SK-MEL-5 (cell line): ENCODE results near the gene CACNA2D1. TPM values are rescaled to one million over a fixed set of nuclear protein-coding genes. Genes with fewer than 3 reads are reported as not detected.

Source experiments
- DNase-seq: peaks from one replicate; pipeline ENCODE4 v3.0.0-alpha.2; 2016; ENCODE audit warnings: low read depth, low spot score
- in situ Hi-C: cut with HindIII; loops from 2 replicates; pipeline ENCODE4 v1.10.0; 2016; ENCODE audit warnings: low sequenced_read_pairs, high pct_unique_total_duplicates, low pct_unique_long_range_greater_than_20kb
- total RNA-seq: library from RNA; depleted of rRNA; stranded (reverse); fragments of >200 nt; shearing (Covaris generic); gene quantifications from 2 replicates; pipeline ENCODE4 v1.2.3, GENCODE V29; 2014

CACNA2D1 gene
- total RNA-seq, 1 experiment from 2014 or later = 10.3 TPM

DNA sequence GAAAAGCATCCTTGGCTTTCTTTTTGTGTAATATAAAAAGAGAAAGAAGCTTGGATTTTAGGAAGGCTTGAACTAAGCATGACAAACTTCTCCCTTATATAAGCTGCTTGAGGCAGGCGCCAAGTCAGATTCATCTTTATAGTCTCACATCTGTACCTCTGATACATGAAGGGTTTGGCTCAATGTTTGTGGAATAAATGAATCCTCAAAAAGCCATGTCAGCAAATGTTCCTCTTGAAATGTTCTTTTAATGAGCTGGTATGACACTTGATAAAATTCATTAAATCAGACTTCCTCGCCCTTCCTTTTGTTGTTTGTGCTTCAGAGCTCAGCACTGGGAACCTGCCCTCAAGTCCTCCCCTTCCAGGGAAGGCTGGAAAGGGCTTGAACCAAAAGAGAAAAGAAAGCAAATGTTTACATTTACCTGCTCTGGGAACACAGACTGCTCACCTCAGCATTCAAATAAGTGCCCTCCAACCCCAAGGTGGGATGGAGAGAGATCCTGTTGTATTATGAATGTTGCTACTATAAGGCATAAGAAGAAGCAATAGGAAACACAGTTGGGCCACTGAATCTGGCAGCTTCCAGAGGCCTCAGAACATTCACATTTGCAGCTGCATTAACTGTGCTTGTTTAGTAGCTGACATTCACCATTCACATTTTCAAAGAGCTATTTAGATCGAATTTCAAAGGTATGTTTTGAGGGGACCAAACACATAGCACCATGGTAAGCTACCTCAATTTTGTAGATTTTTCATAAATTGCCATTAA is 212.6 kb downstream of the CACNA2D1 start:
- in situ Hi-C loops = no loop called here

DNA sequence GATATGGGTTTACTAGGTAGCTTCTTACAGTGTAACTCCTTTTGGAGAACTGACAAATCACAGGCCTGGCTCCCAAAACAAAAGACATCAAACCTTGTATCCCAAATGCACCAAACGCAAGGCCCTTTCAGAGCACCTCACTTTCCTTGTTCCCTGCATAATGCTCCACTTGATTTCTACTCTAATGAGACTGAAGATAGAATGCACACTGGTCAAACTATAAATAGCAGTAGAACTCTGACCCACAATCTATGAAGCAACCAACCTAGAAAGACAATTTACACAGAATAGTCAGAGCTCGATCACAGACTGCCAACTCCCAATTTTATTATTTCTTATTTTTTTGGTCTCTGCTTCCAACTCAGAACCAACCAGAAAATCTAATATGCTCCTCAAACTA is 214.4 kb downstream of the CACNA2D1 start:
- in situ Hi-C loops = no loop called here
- no peak for DNase-seq

More for the DNA sequence above, 212.6 kb downstream of the CACNA2D1 start:
- no peak for DNase-seq

DNA sequence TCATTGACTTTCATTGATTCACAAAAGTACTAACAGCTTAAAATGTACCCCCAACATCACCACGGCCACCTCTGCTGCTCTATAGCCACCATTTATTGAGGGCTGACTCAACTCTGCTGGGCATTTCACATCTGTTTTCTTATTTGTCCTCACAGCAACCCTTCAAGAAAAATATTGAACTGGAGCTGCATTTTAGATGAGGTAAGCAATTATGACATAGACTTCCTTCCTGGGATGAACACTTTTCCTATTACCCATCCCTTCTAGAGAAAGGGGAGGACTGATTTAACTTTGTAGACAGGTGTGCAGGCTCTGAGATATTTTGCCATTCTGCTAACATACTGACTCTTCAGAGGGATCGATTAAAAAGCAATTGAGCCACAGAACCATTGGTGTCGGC is 217.4 kb downstream of the CACNA2D1 start:
- in situ Hi-C loops = no loop called here
- DNase-seq = no peak

DNA sequence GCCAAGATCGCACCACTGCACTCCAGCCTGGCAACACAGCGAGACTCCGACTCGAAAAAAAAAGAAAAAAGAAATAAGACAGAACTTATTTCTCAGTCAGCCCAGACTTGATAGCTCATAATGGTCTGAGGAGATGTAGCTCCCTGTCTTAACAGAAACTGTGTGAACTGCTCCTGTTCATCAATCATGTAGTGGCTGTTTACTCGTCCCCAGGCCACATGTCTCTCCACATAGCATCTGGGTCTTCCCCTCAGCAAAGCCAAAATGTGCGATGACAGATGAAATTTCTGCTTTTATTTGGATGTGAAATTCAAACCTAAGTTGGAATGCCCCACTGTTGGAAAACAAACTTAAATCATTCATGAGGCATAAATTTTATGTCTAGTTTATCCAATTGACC is 219.0 kb downstream of the CACNA2D1 start:
- no peak for DNase-seq
- in situ Hi-C loops = no loop called here

DNA sequence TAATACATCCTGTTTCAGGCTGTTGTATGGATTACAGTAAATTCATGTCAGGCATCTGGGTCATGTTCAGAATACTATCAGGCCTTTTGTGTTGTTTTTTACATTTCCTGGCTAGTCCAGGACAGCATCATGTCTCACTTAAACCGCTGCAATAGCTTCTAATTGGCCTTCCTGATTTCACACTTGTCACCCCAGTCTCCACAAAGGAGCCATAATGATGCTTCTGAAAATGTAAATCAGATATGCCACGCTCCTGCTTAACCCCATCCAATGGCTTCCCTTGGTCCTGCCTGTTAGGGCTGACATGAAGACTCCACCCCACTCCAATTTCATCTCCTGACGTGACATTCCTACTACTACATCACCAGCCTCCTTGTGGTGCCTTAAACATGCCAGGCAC is 220.0 kb downstream of the CACNA2D1 start:
- in situ Hi-C loops = no loop called here
- DNase-seq = no peak

DNA sequence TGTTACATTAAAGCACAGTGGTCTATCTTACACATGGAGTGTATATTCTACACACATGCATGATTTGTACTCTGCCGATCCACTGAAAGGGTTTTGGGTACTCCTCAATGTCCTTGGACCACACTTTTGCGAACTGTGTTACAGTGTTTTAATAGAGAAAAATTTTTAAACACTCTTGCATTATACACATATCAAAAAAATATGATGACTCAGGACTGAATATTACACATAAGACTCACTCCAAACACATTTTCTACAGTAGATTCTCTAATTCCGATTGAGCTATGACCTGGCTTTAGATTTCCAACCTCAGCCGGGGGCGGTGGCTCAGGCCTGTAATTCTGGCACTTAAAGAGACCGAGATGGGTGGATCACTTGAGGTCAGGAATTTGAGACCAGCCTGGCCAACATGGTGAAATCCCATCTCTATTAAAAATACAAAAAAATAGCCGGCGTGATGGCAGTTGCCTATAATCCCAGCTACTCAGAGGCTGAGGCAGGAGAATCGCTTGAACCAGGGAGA is 222.4 kb downstream of the CACNA2D1 start:
- in situ Hi-C loops = no loop called here
- DNase-seq = no peak

DNA sequence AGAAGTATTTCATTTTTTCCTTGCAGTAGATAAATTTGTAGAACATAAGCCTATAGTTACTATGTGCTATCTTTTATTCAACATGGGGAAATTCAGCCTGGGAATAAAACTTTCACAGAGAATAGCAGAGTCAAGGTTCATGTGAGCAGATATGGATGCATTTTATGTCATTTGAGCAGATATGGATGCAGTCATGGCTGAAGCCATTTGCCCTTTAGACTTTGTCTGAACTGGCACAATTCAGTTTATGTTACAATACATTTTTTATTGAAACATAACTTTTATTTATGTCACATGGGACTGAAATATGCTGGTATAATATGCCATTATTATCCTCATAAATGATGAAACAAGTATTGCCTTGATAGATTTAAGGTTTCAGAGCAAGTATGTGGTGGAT is 231.1 kb downstream of the CACNA2D1 start:
- in situ Hi-C loops = no loop called here

DNA sequence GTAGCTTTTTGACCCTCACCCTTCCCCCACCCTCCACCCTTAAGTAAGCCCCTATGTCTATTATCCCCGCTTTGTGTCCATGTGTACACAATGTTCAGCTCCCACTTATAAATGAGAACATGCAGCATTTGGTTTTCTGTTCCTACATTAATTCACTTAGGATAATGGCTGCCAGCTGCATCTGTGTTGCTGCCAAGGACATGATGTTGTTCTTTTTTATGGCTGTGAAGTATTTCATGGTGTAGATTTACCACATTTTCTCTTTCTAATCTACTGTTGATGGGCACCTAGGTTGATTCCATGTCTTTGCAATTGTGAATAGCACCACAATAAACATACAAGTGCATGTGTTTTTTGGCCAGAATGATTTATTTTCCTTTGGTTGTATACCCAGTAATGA is 232.2 kb downstream of the CACNA2D1 start:
- in situ Hi-C loops = no loop called here
- DNase-seq = no peak

More for the DNA sequence above, 231.1 kb downstream of the CACNA2D1 start:
- no peak for DNase-seq

DNA sequence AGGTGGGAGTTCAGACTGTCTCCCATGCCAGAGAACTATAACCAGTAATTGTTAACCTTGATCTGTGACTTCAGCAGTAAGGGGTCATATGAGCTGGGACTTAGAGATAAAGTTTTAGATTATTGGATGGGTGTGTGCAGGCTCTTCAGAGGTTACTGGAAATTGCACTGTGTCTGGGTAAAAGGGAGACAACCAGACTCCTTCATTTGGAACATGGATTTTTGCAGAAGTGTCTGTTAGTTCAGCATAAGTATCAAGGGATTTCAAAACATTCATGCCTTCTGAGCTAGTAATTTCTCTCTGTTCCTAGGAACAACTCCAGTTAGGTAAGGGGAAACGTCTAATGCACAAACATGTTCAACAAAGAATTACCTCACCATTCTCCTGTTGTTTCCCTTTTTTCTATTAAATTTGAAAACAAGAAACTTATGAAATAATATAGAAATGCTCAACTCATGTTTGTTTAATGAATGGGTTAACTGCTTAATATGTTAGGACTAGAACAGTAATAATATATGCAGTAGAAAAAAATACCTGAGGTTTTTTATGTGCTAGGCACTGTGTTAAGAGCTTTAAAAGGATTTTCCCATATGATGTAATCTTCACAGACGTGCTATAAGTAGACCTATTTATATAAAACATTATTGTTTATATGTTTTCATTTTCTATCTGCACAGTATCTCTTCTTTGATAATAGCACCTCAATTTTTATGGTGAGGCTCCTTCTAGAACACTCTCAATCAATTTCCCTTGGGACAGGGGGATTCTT is 233.0 kb downstream of the CACNA2D1 start:
- in situ Hi-C loops = no loop called here
- DNase-seq = peak; percentile 29

DNA sequence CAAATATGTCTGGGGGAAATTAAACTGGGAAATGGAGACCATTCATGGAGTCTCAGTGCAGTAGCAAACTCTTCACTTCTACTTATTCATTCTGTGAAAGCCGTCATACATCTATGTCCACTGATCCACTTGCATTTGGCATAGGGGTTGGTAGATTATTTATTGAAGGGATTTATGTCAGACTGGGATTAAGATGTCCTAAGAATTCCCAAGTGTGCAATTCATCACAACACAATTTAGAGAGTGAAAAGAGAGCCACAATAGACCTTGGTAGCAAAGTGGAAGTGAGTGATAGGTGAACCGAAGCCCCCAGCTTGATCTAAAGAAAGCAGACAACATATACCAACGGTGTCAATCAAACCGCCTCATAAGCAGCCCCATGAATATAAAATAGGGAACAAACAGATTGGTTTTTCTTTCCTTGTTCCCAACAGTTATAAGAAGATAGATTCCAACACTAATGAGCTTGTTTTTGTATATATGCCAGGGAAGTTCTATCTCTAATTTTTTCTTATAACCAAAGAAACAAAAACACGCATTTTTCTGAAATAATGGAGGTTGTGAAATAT is 234.3 kb downstream of the CACNA2D1 start:
- in situ Hi-C loops = no loop called here
- no peak for DNase-seq

DNA sequence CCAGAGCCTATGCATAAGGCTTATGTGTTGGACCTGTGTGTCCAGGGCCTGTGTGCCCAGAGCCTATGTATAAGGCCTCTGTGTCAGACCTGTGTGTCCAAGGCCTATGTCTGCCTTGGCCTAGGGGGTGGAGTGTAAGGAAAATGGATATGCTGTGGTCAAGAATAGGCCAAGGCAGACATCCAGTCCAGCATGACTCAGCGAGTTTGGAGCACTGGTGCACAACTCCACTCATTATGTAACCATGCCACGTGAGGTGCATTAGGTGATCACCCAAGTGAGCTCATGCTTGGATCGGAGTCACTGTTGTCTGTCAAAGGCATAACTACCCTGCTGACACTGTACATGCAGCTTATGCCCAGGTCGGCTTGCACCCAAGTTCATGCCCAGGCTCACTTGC is 238.9 kb downstream of the CACNA2D1 start:
- in situ Hi-C loops = no loop called here
- no peak for DNase-seq

DNA sequence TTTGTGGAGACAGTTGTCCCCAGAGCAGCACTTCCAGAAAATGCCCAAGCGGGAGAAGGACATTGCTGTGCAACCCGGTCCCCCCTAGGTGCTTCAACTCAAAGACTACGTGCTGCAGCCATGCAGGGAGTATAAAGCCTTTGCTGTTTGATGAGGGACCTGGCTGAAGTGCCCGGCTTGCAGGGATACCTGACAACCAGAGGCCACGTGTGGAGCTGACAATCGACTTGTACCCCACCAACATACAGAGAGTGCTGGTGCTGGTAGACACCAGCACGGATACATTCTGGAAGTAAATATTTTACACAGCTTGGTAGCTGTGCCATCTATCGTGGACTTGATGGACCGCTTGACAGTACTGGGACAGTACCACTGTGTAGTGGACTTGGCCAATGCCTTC is 240.6 kb downstream of the CACNA2D1 start:
- in situ Hi-C loops = no loop called here
- no peak for DNase-seq

DNA sequence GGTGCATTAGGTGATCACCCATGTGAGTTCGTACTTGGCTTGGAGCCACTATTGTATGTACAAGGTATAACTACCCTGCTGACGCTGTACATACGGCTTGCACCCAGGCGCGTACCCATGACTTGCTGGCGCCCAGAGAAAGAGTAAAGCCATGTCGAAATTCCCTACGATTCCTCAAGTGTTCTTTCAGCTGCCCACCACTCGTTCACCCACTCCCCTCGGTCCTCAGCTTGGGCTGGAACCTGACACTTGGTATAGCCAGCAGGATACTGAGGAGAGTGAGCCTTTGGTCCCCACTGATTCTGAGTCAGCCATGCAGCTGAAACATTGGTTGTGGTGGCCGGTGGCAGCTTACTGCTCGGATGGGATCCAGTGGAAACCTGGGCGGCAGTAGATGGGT is 241.5 kb downstream of the CACNA2D1 start:
- DNase-seq = no peak
- in situ Hi-C loops = no loop called here

DNA sequence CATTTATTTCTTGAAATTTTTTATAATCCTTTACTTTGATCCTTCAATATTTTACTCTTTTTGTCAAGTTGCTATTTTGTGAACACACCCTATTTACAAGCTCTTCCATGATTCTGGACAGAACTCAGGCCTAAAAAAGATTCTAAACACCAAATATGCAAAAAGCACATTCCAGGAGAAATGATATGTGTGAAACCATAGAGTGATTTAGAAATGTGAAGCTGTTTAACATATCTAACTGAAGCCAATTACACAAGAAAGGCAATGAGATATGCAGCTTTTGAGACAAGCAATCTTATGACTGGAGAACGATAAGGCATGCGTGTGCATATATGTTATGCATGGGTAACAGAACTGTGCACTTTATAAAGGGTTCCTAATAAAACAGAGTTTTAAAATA is 243.0 kb downstream of the CACNA2D1 start:
- in situ Hi-C loops = no loop called here
- DNase-seq = no peak

DNA sequence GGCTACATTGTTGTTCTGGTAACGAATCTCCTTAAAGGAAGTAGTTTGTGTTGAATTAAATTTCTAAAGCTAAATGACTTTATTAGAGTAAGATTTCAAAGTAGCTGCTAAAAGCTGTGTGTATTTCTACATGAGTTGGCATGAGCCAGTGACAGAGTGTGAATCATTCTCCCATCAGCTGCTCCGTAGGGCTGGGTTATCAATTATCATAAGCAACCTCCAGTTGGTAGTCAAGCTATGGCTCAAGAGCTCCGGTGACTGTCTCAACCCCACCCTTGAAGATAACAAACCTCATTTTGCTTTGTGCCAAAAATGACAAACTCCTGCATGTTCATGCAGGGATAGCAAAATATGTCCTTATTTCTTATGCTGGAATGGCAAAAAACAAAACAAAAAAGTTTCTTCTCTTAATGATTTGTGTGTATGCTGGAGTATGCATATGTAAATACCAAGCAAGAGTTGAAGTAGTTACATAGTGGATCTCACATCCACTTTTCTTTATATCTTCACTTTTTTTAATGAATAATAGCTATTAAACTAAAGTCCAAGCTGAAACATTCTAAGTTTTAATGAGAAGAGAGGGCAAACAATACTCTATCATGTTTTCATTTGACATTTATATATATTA is 249.4 kb downstream of the CACNA2D1 start:
- no peak for DNase-seq
- in situ Hi-C loops = no loop called here

DNA sequence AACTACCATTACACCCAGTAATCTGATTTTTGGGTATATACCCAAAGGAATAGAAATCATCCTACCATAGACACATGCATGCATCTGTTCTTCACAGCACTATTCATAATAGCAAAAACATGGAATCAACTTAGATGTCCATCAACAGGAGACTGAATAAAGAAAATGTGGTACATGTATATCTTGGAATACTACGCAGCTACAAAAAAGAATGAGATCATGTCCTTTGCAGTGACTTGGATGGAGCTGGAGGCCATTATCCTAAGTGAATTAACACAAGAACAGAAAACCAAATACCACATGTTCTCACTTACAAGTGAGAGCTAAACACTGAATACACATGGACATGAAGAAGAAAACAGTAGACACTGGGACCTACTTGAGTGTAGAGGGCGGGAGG is 254.9 kb downstream of the CACNA2D1 start:
- DNase-seq = no peak
- in situ Hi-C loops = no loop called here

DNA sequence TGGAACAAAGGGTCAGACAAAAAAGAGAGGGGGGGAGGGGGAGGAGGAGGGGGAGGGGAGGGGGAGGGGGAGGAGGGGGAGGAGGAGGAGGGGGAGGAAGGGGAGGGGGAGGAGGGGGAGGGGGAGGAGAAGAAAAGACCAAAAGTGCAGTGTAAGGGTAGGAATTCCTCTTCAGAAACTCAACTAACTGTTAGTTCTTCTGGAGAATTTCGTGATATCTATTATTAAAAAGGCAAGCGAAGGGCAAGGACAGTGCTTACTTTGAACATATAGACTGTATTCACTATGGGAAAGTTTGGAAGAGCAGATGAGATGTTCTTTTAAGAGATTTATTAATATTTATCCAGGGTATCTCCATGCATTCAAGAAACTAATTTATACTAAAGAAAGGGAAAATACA is 258.1 kb downstream of the CACNA2D1 start:
- in situ Hi-C loops = no loop called here
- DNase-seq = no peak

DNA sequence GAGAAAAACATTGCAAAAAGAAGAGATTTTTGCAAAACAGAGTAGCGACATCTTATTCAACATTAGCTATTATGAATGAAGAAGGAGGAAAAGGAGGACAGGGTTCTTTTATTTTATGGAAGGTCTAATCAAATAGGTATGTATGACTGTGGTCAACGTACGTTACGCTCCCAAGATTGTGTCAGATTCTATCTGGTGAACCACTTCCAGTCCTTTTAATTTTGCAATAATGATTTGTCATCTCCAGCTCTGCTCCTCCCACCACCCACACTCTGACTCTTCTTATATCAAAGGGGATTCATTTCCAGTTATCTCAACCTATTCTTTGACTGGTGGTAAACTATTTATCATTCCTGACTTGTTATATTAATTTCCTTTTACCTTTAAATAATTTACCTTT is 259.9 kb downstream of the CACNA2D1 start:
- DNase-seq = no peak

More for the DNA sequence above, 259.9 kb downstream of the CACNA2D1 start:
- in situ Hi-C loops = no loop called here
